HEK293T (cell line): ENCODE data around the gene ZFAND2B.
A peak's percentile ranks its signal among the peaks of the same experiment; 100 is the strongest.

Source experiments
- CTCF ChIA-PET: fragments of 350-600 bp; formaldehyde crosslinking; extraction: SDS; loops from one replicate; lab custom pipeline; 2021; ENCODE audit warnings: antibody characterized with exemption, inconsistent platforms; lab: Yijun Ruan, JAX
- POLR2A ChIA-PET: fragments of 350-600 bp; formaldehyde crosslinking; extraction: SDS; loops from one replicate; lab custom pipeline; 2020; ENCODE audit warnings: antibody characterized with exemption, inconsistent platforms; lab: Yijun Ruan, JAX
- DNase-seq: peaks from one replicate; pipeline ENCODE4 v3.0.0; 2012; ENCODE audit warnings: mixed read lengths; ENCODE audit errors: extremely low spot score
- ARNT ChIP-seq: fragments of 450-650 bp; IDR thresholded peaks from 2 replicates; pipeline ENCODE4 v1.6.1; 2017; ENCODE audit warnings: mild to moderate bottlenecking
- BHLHE40 ChIP-seq: fragments of 450-650 bp; IDR thresholded peaks from 2 replicates; pipeline ENCODE4 v1.6.1; 2016; ENCODE audit warnings: mild to moderate bottlenecking, moderate library complexity, borderline replicate concordance
- CTBP1 ChIP-seq: fragments of 450-650 bp; IDR thresholded peaks from 2 replicates; pipeline ENCODE4 v1.6.1; 2016; ENCODE audit warnings: borderline replicate concordance
- ELF4 ChIP-seq: fragments of 450-650 bp; IDR thresholded peaks from 2 replicates; pipeline ENCODE4 v1.6.1; 2017; ENCODE audit warnings: antibody characterized with exemption
- FOXA1 ChIP-seq: fragments of 450-650 bp; IDR thresholded peaks from 2 replicates; pipeline ENCODE4 v1.6.1; 2016; ENCODE audit warnings: mild to moderate bottlenecking
- FOXK2 ChIP-seq: fragments of 450-650 bp; IDR thresholded peaks from 2 replicates; pipeline ENCODE4 v1.6.1; 2016; ENCODE audit warnings: mild to moderate bottlenecking
- FOXM1 ChIP-seq: fragments of 450-650 bp; IDR thresholded peaks from 2 replicates; pipeline ENCODE4 v1.6.1; 2017; ENCODE audit warnings: mild to moderate bottlenecking, borderline replicate concordance
- HDGF ChIP-seq: fragments of 450-650 bp; IDR thresholded peaks from 2 replicates; pipeline ENCODE4 v1.6.1; 2017; ENCODE audit warnings: antibody characterized with exemption, borderline replicate concordance
- L3MBTL2 ChIP-seq: fragments of 450-650 bp; conservative IDR thresholded peaks from 2 replicates; pipeline ENCODE4 v1.6.1; 2016; ENCODE audit warnings: mild to moderate bottlenecking
- LEF1 ChIP-seq: fragments of 450-650 bp; IDR thresholded peaks from 2 replicates; pipeline ENCODE4 v1.6.1; 2017; ENCODE audit warnings: mild to moderate bottlenecking, borderline replicate concordance
- NFRKB ChIP-seq: fragments of 450-650 bp; IDR thresholded peaks from 2 replicates; pipeline ENCODE4 v1.6.1; 2016; ENCODE audit warnings: mild to moderate bottlenecking, moderate library complexity
- PKNOX1 ChIP-seq: fragments of 450-650 bp; IDR thresholded peaks from 2 replicates; pipeline ENCODE4 v1.6.1; 2016
- SP1 ChIP-seq: fragments of 450-650 bp; IDR thresholded peaks from 2 replicates; pipeline ENCODE4 v1.6.1; 2017
- SUZ12 ChIP-seq: fragments of 450-650 bp; IDR thresholded peaks from 2 replicates; pipeline ENCODE4 v1.6.1; 2016; ENCODE audit warnings: mild to moderate bottlenecking
- TARDBP ChIP-seq: fragments of 450-650 bp; IDR thresholded peaks from 2 replicates; pipeline ENCODE4 v1.6.1; 2016
- ZNF384 ChIP-seq: fragments of 450-650 bp; IDR thresholded peaks from 2 replicates; pipeline ENCODE4 v1.6.1; 2016

Gene ZFAND2B

GRCh38 chr2:219251656-219252055 is 45.1 kb downstream of the ZFAND2B start:
- CTCF ChIA-PET: interaction anchor here (1.6 kb wide), 1 partner anchor 43 kb away, joined by 5 read pairs; no protein-coding TSS in a partner anchor
- DNase-seq: no peak
- POLR2A ChIA-PET: interaction anchor here (0.9 to 1.6 kb wide), 3 partner anchors 9 to 22 kb away, joined by 3 to 6 read pairs (median 5); partner anchors contain the start of genes ANKZF1 and ATG9A
- TF ChIP-seq ZNF384 (no peak), LEF1 (no peak), PKNOX1 (no peak), CTBP1 (no peak), TARDBP (no peak), FOXM1 (no peak), FOXA1 (no peak), NFRKB (no peak)

GRCh38 chr2:219252084-219252483 is 45.5 kb downstream of the ZFAND2B start:
- DNase-seq: no peak

GRCh38 chr2:219252570-219252899 is 46.0 kb downstream of the ZFAND2B start:
- TF ChIP-seq L3MBTL2 (no peak), CTBP1 (no peak), FOXA1 (no peak), ARNT (no peak), SUZ12 (no peak), ZNF384 (no peak), BHLHE40 (no peak), FOXM1 (no peak), SP1 (no peak), NFRKB (no peak), PKNOX1 (no peak), FOXK2 (no peak), TARDBP (no peak)
- ChIA-PET CTCF (interaction anchor here (0.5 to 1.6 kb wide), 3 partner anchors 9 to 289 kb away, joined by 3 to 5 read pairs (median 3); no protein-coding TSS in a partner anchor), POLR2A (interaction anchor here (0.6 to 1.6 kb wide), 2 partner anchors 23 to 126 kb away, joined by 3 to 5 read pairs; partner anchors contain the start of genes ANKZF1 and ATG9A)
- DNase-seq: no peak

More at GRCh38 chr2:219252084-219252483, 45.5 kb downstream of the ZFAND2B start:
- ChIA-PET POLR2A (interaction anchor here (0.9 to 1.6 kb wide), 3 partner anchors 9 to 22 kb away, joined by 3 to 6 read pairs (median 5); partner anchors contain the start of genes ANKZF1 and ATG9A), CTCF (interaction anchor here (1.6 kb wide), 1 partner anchor 43 kb away, joined by 5 read pairs; no protein-coding TSS in a partner anchor)
- TF ChIP-seq FOXM1 (no peak), LEF1 (no peak), FOXA1 (no peak), FOXK2 (no peak), TARDBP (no peak), ARNT (no peak), L3MBTL2 (no peak), NFRKB (no peak), ZNF384 (no peak), ELF4 (no peak), SUZ12 (no peak), PKNOX1 (no peak), CTBP1 (no peak), BHLHE40 (no peak), HDGF (no peak), SP1 (no peak)

- CTCF ChIA-PET: interaction anchor here (0.5 to 0.6 kb wide), 2 partner anchors 8 to 288 kb away, joined by 3 read pairs; no protein-coding TSS in a partner anchor
- TF ChIP-seq L3MBTL2 (0 out of 2 replicates have a peak, but pooled peaks have one; percentile 44), HDGF (no peak), SUZ12 (no peak)
- no peak for DNase-seq
- POLR2A ChIA-PET: interaction anchor here (0.6 to 3.9 kb wide), 3 partner anchors 8 to 126 kb away, joined by 3 to 28 read pairs (median 5); partner anchors contain the start of genes ANKZF1, ATG9A, GLB1L and STK16
These were observed 46.5 kb downstream of the ZFAND2B start, which contains the start of gene TUBA4B for GRCh38 chr2:219252900-219253752. TSS of gene TUBA4B (plus strand) at chr2:219253243. CDS start at chr2:219253408, 165 bp downstream.

GRCh38 chr2:219253753-219254589 is 47.4 kb downstream of the ZFAND2B start, which contains the start of gene TUBA4A:
TSS of gene TUBA4A (minus strand) at chr2:219253918. CDS start at chr2:219253858, 60 bp downstream.
- ChIA-PET CTCF (interaction anchor here (0.9 to 2.2 kb wide), 3 partner anchors 9 to 41 kb away, joined by 4 to 7 read pairs (median 7); partner anchors contain the start of genes GLB1L and STK16), POLR2A (interaction anchor here (3.9 kb wide), 1 partner anchor 8 kb away, joined by 28 read pairs; the partner anchor contains the start of genes GLB1L and STK16)
- no peak for TF ChIP-seq FOXK2
- no peak for TF ChIP-seq ARNT
- no peak for TF ChIP-seq FOXM1
- no peak; the same call in 1 of the 2 replicates for TF ChIP-seq L3MBTL2
- TF ChIP-seq SUZ12: no peak
- no peak for TF ChIP-seq TARDBP
- no peak for TF ChIP-seq ZNF384
- TF ChIP-seq HDGF: no peak
- no peak for TF ChIP-seq BHLHE40
- no peak for TF ChIP-seq CTBP1
- no peak for TF ChIP-seq PKNOX1
- TF ChIP-seq FOXA1: no peak
- TF ChIP-seq SP1: no peak
- no peak for TF ChIP-seq ELF4
- no peak for TF ChIP-seq LEF1
- DNase-seq: peak; percentile 90
